NCI-H345 treated with DMSO at 0.1 percent for 48 hours (cell line): ENCODE results near the gene NUP210L.

ENCODE experiments used
- DNase-seq: peaks from one replicate; lab custom pipeline; 2025; ENCODE audit not compliant: unreplicated experiment; lab: John Stamatoyannopoulos, UW

Gene NUP210L

GRCh38 chr1:154154534-154155191 is at the start of gene NUP210L:
TSS of gene NUP210L (minus strand) at chr1:154155073.
- DNase-seq = no peak

DNA sequence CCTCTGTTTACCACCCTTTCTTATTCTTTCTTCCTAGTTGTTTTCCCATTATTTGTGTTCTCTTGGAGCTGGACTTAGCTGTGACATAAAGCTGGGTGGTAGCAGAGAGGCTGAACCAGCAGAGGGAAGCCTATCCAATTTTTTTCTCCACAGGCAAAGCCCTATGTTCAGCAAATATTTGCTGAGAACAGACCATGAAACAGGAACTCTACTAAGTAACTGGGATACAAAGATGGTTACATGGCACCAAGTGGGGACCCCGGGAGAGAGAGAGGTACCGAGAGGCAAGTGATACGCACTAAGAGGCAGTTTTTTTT is 44.6 kb upstream of the NUP210L start:
- DNase-seq = no peak

DNA sequence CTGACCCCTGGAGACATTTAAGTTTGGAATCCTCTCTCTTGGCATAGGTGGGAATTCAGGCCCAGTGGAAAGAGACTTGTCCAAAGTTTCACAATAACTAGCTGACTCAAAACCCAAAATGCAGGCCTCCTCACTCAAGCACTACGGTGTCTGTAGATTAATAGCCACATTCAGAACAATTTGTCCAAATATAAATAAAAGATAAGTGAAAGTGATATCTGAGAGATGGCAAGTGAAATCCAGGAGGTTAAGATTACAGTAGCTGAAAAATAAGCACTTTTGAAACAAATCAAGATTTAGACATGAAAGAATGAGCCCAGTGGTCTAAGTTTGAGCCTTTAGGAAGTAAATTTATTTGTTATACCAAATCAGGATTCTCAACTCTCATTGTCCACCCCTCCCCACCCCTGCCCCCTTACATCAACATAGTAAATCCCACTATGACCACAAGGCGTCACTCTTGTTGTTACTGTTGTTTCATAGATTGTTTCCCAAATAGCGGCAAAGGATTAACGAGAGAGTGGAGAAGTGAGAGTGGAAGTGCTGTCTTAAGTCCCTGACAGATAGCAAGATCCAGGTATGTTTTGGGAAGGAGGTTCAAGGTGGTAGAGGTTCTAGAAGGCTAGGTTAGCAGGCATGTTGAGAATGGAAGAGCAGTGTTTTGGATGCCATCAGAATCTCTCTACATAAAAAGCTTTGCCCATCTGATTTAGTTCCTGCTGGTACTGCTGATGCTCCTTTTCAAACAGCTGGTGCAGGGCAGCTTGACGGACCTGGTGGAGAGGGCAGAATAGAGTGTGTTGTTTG is 44.1 kb upstream of the NUP210L start:
- peak; percentile 49 for DNase-seq

DNA sequence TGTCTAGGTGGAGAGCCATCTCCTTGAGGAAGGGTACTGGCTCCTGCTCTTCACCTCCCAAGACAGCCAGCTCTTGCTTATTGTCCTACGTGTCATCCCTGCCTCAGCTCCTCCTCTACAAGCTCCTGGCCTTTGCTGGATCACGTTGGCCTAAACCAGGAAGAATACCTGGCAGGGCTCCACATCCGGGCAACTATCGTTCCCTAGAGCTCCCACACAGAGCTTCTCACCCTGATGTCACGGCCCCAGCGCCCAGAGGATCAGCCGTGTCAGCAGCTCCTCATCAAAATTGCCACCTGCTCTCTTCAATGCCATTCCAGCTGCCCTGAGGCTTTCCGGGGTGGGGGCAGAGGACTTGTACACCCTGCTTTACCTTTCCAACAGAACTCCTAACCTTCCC is 38.9 kb upstream of the NUP210L start:
- no peak for DNase-seq

GRCh38 chr1:154192476-154192875 is 37.6 kb upstream of the NUP210L start:
- no peak for DNase-seq

GRCh38 chr1:154191990-154192461 is 37.2 kb upstream of the NUP210L start, which contains the start of gene TPM3:
TSS of gene TPM3 (minus strand) at chr1:154192100. CDS start at chr1:154192018, 82 bp downstream.
- DNase-seq = no peak

- no peak for DNase-seq
Observed at GRCh38 chr1:154190550-154190949, 35.7 kb upstream of the NUP210L start.

DNA sequence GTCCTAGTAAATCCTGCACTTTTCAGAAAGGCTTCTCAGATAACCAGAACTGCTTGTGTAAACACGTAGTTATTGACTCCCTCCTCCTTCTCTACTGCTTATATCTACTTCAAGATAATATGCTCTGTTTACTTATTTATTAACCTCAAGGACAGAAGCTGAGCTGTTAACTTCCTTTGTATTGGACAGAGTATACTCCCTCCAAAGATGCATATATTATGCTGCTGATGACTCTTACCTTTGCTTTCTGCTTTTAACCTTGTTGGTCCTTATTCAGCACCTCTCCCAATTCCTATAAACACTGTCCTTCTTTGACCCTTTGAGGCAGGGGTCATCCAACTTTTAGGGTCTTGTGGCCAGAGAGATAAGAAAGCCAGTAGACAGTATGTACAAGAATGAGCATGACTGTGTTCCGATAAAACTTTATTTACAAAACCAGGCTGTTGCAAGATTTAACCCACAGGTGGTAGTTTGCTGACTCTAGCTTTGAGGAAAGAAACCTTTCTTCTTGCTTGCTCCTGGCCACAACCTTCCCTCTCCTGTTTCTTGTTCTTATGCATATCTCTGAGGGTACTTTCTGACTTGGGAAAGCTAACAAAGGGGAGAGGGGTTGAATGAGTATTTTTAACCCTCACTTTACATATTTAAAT is 32.1 kb upstream of the NUP210L start:
- peak; percentile 72 for DNase-seq

- DNase-seq = peak; percentile 98
Observed at GRCh38 chr1:154186177-154186576, 31.3 kb upstream of the NUP210L start.

DNA sequence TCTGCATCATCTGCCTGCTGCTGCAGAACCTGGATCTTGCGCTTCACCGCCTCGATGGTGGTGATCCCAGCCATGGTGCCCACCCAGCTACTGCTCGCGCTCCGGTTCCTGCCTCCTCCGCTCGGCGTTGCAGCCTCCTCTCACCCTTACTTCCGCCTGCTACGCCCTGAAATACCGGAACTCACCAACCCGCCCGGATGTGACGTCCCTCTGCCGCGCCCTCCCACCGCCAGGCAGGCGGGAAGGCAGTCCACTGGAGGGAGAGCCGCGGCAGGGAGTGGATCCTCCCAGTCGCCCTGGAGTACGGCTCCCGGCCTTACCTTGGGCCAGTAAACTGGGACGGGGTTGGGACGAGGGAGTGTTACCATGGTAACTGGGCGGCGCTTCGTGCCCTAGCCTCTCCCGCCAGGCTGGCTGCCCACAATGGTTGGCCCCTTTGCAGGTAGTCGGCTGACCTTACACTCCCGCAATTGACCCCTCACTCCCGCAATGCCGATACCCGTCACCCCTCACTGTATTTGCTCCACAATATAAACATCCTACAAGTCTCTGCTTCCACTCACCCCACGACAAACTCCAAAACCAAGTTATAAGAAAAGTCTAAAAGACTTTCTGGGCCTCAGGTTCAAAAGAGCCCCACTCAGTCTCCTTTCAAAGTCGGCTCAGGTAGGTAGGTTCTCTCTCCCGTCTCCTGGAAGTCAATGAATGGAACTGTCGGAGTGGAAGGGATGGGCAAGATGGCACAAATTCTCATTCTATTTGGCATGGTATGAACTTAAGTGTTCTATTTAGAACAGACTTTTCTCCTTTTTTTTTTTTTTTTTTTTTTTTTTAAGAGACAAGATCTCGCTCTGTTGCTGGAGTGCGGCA is 28.4 kb upstream of the NUP210L start:
- DNase-seq = peak; percentile 100

- DNase-seq = peak; percentile 45
Observed at GRCh38 chr1:154182344-154183045, 27.6 kb upstream of the NUP210L start.

GRCh38 chr1:154181944-154182343 is 27.1 kb upstream of the NUP210L start:
- DNase-seq = no peak

DNA sequence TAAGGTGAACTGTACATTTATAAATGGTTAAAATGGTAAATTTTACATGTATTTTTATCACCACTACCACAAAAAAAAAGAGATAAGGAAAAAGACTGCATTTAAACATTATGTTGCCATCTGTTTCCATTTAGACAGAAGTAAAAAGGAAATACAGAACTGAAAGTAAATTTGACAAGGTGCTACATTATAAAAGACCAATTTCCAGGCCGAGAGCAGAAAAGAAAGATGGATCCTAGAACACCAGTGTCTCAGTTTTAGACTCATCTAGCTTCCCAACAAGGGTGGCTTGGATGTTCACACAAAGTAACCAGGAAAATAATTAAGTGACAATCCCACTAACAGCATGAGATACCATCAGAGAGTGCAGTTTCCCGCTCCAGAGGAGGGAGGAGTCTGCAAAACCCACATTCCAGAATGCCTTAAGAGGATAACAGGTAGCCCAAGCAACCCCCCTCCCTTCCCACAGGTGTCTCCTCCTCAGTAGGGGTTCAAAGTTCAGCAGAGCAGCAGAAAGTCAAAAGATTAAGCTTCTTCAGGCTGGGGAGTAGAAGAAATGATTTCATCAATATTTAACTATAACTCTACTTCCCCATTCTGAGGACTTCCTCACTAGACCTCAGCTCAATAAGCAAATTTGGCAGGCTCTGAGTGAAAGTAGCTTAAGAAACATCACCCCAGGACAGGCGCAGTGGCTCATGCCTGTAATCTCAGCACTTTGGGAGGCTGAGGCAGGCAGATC is 25.2 kb upstream of the NUP210L start:
- DNase-seq = no peak

- DNase-seq = no peak
Observed at GRCh38 chr1:154178911-154179811, 24.3 kb upstream of the NUP210L start.

GRCh38 chr1:154178013-154178412 is 23.1 kb upstream of the NUP210L start:
- DNase-seq = no peak

DNA sequence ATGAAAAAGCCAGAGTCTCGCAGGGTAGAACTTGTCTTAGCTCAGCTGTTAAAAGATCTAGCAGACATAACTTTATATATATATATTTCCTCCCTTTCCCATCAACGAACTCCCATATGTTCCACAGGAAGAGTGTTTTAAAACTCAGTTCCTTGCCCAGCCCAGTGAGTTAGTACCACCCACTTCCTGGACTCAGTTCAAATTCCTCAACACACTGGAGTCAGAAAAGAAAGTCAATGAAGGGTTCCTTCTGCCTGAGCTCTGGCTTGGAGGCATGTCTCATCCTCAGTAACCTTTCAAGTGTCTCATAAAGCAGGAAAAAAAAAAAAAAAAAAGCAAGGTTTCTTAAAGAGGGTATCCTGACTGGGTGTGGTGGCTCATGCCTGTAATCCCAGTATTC is 21.5 kb upstream of the NUP210L start:
- no peak for DNase-seq

- no peak for DNase-seq
Observed at GRCh38 chr1:154174654-154175053, 19.8 kb upstream of the NUP210L start.

GRCh38 chr1:154171880-154172279 is 17.0 kb upstream of the NUP210L start:
- no peak for DNase-seq

DNA sequence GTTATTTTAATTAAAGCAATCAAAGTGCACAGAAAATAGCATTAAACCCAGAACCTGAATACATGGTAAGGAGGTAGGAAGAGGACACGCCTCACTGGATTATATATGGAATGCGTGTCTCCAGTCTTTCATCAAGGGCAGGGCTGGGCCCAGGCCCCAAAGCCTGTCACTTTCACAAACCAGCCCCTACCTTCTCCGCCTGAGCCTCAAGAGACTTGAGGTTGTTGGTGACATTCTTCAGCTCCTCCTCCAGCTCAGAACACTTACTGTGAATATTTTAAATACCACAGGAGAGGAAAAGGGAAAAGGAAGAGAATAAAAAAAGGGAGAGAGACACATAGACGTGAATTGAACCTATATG is 16.3 kb upstream of the NUP210L start:
- DNase-seq = no peak
